Body of pancreas (tissue), 4 donors: ENCODE measurements around the gene CAMK1G. TPM values are rescaled to one million over a fixed set of nuclear protein-coding genes. Genes with fewer than 3 reads are reported as not detected.

Experiments used
- ATAC-seq: fragments of 150-250 bp; one replicate; pipeline ENCODE4 v1.9.1; 2016
- DNase-seq, 4 donors: peaks; one replicate each; pipeline ENCODE4 v3.0.0-alpha.2; 2019
- H3K27ac ChIP-seq, 4 donors: fragments of 200-600 bp; sonication (generic); 1 replicate in 3 of 4; 2 replicates in 1 of 4; pipeline versions ENCODE4 v1.5.1 to v1.6.1; 2016 to 2019; ENCODE audit warnings: mild to moderate bottlenecking in 1 of 4, mixed read lengths in 1 of 4, moderate library complexity in 1 of 4
- H3K27me3 ChIP-seq, 2 donors: fragments of 200-600 bp; sonication (generic); one replicate each; pipeline ENCODE4 v1.6.0; 2016; ENCODE audit warnings: mild to moderate bottlenecking in 1 of 2
- H3K36me3 ChIP-seq, 2 donors: fragments of 200-600 bp; sonication (generic); replicated peaks in 1 of 2; 2 replicates each; pipeline ENCODE4 v1.5.1; 2016; ENCODE audit warnings: low read depth in 2 of 2; ENCODE audit not compliant: insufficient read depth in 1 of 2
- H3K4me1 ChIP-seq: fragments of 200-600 bp; sonication (generic); one replicate; pipeline ENCODE4 v1.6.0; 2016
- H3K4me3 ChIP-seq, 2 donors: fragments of 200-600 bp; sonication (generic); 1 replicate in 1 of 2; 2 replicates in 1 of 2; pipeline ENCODE4 v1.5.1; 2016 to 2019
- H3K9me3 ChIP-seq, 3 donors: fragments of 200-600 bp; sonication (generic); 1 replicate in 2 of 3; 2 replicates in 1 of 3; pipeline ENCODE4 v1.5.1; 2016
- CTCF ChIP-seq, 7 experiments: fragments of 450-650 bp in 4 of 7; fragments of 200-600 bp in 3 of 7; sonication (generic) in 3 of 7; IDR thresholded peaks; one replicate each; pipeline ENCODE4 v1.5.1; 2016 to 2019; ENCODE audit warnings: antibody characterized with exemption in 7 of 7
- POLR2A ChIP-seq, 3 donors: fragments of 450-650 bp; IDR thresholded peaks; one replicate each; pipeline ENCODE4 v1.6.1; 2016; ENCODE audit warnings: antibody characterized with exemption in 3 of 3, mild to moderate bottlenecking in 2 of 3
- WGBS, 2 donors: methylation state at CpG; one replicate each; pipeline ENCODE4 v1.1.5; 2017; 5-methylcytosine and 5-hydroxymethylcytosine counted together
- intact Hi-C: fragments of 100-400 bp; cut with DNase I; formaldehyde crosslinking; loops from one replicate; pipeline ENCODE4 v1.15.1; 2023
- total RNA-seq, 2 donors: library from RNA; depleted of rRNA; stranded (reverse); fragments of >200 nt; gene quantifications; one replicate each; pipeline ENCODE4 v1.1.0, GENCODE V29; 2016

The CAMK1G gene
- total RNA-seq, 2 donors from 2014 or later, result 0.33 TPM; not detected in 1

DNA sequence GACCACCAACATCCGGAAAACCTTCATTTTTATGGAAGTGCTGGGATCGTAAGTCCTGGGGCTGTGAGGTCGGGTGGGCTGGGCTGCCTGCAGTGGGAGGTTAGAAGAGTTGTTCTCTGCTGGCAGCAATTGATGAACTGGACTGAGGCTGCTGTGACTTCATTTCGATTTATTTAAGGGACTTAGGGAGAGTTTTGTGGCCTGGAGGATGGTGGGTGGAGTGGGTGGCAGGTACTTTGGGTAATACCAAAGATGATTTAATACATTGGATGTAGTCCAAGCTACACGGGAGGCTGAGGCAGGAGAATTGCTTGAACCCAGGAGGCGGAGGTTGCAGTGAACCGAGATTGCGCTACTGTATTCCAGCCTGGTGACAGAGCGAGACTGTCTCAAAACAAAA is 11.5 kb downstream of the CAMK1G start:
- Histone ChIP-seq H3K27me3 (no peaks in the 10 kb centered on the region), H3K4me1 (no peaks in the 10 kb centered on the region), H3K9me3 (no peaks in the 10 kb centered on the region), H3K36me3 (no peaks in the 10 kb centered on the region), H3K27ac (no peak overlapping the region), H3K4me3 (no peak overlapping the region)
- intact Hi-C loops, result no loop called here
- DNase-seq (no peak), ATAC-seq (no peak)
- TF ChIP-seq CTCF (IDR thresholded peaks at IDR 0.05) (no peak), POLR2A (IDR thresholded peaks at IDR 0.05) (no peak)
- WGBS, 2 donors, result 66 to 69% methylated on average over 9 of the region's 9 CpGs

GRCh38 chr1:209595599-209596285 is 12.2 kb downstream of the CAMK1G start:
- intact Hi-C loops, result no loop called here
- ATAC-seq (no peak), DNase-seq (no peak)
- Histone ChIP-seq H3K27me3 (no peaks in the 10 kb centered on the region), H3K27ac (no peak overlapping the region), H3K4me3 (no peak overlapping the region), H3K9me3 (no peaks in the 10 kb centered on the region), H3K36me3 (no peaks in the 10 kb centered on the region), H3K4me1 (no peaks in the 10 kb centered on the region)
- TF ChIP-seq POLR2A (IDR thresholded peaks at IDR 0.05), result no peak
- TF ChIP-seq CTCF (IDR thresholded peaks at IDR 0.05), result no peak
- 77 to 80% methylated on average over 6 to 10 of the region's 10 CpGs for WGBS, 2 donors

GRCh38 chr1:209597499-209597898 is 14.0 kb downstream of the CAMK1G start:
- Histone ChIP-seq H3K27ac (no peak overlapping the region), H3K4me1 (no peaks in the 10 kb centered on the region), H3K36me3 (no peaks in the 10 kb centered on the region), H3K27me3 (no peaks in the 10 kb centered on the region), H3K4me3 (no peak overlapping the region), H3K9me3 (no peaks in the 10 kb centered on the region)
- 75 to 93% methylated on average over 2 of the region's 2 CpGs for WGBS, 2 donors
- no peak for DNase-seq
- intact Hi-C loops, result no loop called here
- TF ChIP-seq POLR2A (IDR thresholded peaks at IDR 0.05) (no peak), CTCF (IDR thresholded peaks at IDR 0.05) (no peak)
- no peak for ATAC-seq

DNA sequence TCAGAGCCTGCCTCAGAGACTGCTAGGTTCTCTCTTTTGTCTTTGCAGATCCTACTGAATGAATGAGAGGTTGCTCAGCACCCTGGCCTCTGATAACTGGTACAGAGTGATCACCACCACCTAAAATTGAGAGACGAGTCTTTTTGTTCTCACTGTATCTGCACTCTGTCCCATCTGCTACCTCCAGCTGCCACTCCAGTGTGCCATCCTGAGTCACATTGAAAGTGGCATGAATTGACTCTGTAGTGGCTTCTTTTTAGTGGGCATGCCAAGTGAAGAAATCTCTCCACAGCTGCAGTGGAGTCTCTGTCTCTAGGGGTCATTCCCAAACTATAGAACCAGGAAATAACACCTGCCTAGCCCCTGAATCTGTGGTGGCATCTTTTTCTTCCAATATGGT is 14.7 kb downstream of the CAMK1G start:
- H3K36me3 ChIP-seq, result no peaks in the 10 kb centered on the region
- WGBS, 2 donors, result 45 to 62% methylated on average over 1 of the region's 1 CpG
- ATAC-seq, result no peak

More for the DNA sequence above, 14.7 kb downstream of the CAMK1G start:
- TF ChIP-seq CTCF (IDR thresholded peaks at IDR 0.05) (no peak), POLR2A (IDR thresholded peaks at IDR 0.05) (no peak)
- DNase-seq, result no peak
- Histone ChIP-seq H3K27ac (no peak overlapping the region), H3K27me3 (no peaks in the 10 kb centered on the region), H3K4me1 (no peaks in the 10 kb centered on the region), H3K9me3 (no peaks in the 10 kb centered on the region), H3K4me3 (no peak overlapping the region)
- intact Hi-C loops, result no loop called here
